ENCODE measurements around the gene AGAP1.

GRCh38 chr2:236119476-236119875 is 625.6 kb downstream of the AGAP1 start:
- TF ChIP-seq CTCF (IDR thresholded peaks at IDR 0.05) (no peak), EP300 (IDR thresholded peaks at IDR 0.05) (no peak), POLR2AphosphoS5 (IDR thresholded peaks at IDR 0.05) (no peak)

All from sigmoid colon (tissue), 4 donors.